Suprapubic skin (tissue), 3 donors: ENCODE measurements around the gene TIMP1.

Experiments
- POLR2AphosphoS5 ChIP-seq, 3 donors: sonication (generic); formaldehyde crosslinking; IDR thresholded peaks; one replicate each; pipeline ENCODE4 v1.6.1; 2017; ENCODE audit warnings: antibody characterized with exemption in 3 of 3
- TF ChIP-seq, protein P1 (sequence below), 2 donors: fragments of 200-600 bp in 1 of 2; fragments of 450-650 bp in 1 of 2; sonication (generic) in 1 of 2; IDR thresholded peaks; one replicate each; pipeline ENCODE4 v1.5.1; 2016 to 2019; ENCODE audit warnings: antibody characterized with exemption in 2 of 2, mild to moderate bottlenecking in 1 of 2, moderate library complexity in 1 of 2

- TF ChIP-seq, protein P1, sequence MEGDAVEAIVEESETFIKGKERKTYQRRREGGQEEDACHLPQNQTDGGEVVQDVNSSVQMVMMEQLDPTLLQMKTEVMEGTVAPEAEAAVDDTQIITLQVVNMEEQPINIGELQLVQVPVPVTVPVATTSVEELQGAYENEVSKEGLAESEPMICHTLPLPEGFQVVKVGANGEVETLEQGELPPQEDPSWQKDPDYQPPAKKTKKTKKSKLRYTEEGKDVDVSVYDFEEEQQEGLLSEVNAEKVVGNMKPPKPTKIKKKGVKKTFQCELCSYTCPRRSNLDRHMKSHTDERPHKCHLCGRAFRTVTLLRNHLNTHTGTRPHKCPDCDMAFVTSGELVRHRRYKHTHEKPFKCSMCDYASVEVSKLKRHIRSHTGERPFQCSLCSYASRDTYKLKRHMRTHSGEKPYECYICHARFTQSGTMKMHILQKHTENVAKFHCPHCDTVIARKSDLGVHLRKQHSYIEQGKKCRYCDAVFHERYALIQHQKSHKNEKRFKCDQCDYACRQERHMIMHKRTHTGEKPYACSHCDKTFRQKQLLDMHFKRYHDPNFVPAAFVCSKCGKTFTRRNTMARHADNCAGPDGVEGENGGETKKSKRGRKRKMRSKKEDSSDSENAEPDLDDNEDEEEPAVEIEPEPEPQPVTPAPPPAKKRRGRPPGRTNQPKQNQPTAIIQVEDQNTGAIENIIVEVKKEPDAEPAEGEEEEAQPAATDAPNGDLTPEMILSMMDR (IDR thresholded peaks at IDR 0.05) = no peak
- TF ChIP-seq POLR2AphosphoS5 (IDR thresholded peaks at IDR 0.05) = no peak
Measured at GRCh38 chrX:47623540-47624027, 41.3 kb downstream of the TIMP1 start.
